HG02852 (cell line): ENCODE results near the gene KRT10.

Experiments used
- ATAC-seq: cut with Tn5 transposase; IDR thresholded peaks from one replicate; pipeline ENCODE4 v1.9.1; 2021; ENCODE audit warnings: mild to moderate bottlenecking, moderate library complexity; ENCODE audit not compliant: unreplicated experiment

The KRT10 gene

DNA sequence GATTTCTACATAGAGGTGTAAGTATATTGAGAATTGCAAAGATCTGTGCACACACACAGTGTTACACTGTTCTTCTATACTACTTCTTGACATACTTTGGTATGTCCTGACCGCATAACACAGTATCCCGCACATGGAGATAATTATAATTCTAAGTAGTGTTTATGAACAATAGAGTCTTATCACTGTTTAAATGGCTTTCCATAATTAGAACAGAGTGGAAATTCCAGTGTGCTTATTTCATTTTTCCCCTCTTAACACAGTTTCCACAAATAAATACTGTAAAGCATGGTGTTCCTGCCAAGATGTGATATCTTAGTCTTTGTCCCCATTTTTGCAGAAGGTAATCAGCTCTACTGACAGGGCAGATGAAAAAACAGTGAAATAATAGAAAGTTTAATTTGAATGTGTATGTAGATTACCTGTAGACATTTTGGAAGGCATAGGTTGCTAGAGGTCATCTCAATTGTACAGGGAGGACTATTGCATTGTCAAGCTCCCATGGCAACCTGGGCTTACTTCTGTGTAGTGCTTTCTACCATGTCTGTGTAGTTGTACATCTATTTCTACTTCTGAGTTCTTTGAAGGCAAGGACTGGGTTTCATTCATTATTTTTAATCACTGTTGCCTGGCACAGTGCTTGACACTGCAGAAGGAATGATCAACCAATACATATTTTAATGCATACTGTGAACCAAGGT, 12.5 kb downstream of the KRT10 start:
- ATAC-seq: no peak

- ATAC-seq: no peak
Observed at GRCh38 chr17:40806131-40806530, 16.3 kb downstream of the KRT10 start.

GRCh38 chr17:40803617-40804082, 18.8 kb downstream of the KRT10 start:
- no peak for ATAC-seq

- ATAC-seq: no peak
Observed at GRCh38 chr17:40801157-40801556, 21.3 kb downstream of the KRT10 start.

DNA sequence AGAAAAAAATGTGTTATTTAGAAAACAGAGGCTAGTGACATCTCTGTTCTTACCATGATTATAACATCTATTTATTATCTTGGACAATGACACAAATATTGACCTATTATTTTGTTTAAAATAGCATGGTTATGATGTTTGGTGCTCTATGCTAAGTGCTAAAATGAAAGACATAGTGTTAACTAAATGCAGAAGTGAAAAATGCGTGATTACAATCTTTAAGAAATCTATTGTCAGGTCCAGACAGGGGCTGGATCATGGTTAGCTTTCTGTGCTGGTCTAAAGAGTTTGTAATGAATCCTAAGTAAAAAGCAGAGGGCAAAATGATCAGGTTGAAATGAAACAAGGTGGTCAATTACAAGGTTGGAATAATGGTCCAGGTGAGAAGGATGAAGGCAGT, 22.0 kb downstream of the KRT10 start:
- ATAC-seq: no peak

- no peak for ATAC-seq
Observed at GRCh38 chr17:40799859-40800258, 22.6 kb downstream of the KRT10 start, which contains the start of gene KRT28. TSS of gene KRT28 (minus strand) at chr17:40799959. CDS start at chr17:40799893, 66 bp downstream.

GRCh38 chr17:40796846-40797245, 25.6 kb downstream of the KRT10 start:
- no peak for ATAC-seq

- no peak for ATAC-seq
Observed at GRCh38 chr17:40795019-40795667, 27.3 kb downstream of the KRT10 start.

GRCh38 chr17:40794466-40794865, 27.9 kb downstream of the KRT10 start:
- no peak for ATAC-seq

- no peak for ATAC-seq
Observed at GRCh38 chr17:40793832-40794231, 28.6 kb downstream of the KRT10 start.

- ATAC-seq: no peak
Observed at GRCh38 chr17:40791787-40792436, 30.5 kb downstream of the KRT10 start.

- ATAC-seq: no peak
Observed at GRCh38 chr17:40791111-40791510, 31.3 kb downstream of the KRT10 start.

- ATAC-seq: no peak
Observed at GRCh38 chr17:40782450-40782849, 40.0 kb downstream of the KRT10 start, which contains the start of gene KRT27. TSS of gene KRT27 (minus strand) at chr17:40782550. CDS start at chr17:40782493, 57 bp downstream.

DNA sequence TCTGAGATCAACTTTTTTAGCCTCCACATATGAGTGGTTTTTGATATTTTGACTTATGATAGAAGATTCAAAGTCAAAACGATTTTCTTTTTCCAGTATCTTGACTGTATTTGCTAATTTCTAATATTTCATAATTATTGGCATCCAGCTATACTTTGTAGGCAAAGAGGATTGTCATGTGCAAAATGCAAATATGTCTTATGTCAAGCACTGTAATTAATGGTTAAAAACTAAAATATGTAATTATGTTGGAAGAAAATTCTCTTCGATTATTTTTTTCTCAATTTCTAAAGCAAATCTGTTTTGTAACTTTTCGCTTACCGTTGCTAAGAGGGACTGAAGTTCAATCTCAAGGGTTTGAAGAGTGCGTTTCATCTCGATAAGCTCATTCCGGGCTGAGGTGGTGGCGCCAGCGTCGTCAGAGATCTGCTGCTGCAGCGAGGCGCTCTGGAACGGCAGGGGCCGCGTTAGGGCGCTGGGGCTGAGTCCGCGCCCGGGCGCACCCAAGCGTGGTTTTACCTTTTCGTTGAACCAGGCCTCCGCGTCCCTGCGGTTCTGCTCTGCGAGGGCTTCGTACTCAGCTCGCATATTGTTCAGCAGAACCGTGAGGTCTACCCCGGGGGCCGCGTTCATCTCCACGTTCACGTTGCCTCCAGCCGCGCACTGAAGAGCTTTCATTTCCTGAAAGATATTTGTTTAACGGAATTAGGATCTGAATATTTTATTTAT, 43.1 kb downstream of the KRT10 start:
- no peak for ATAC-seq

DNA sequence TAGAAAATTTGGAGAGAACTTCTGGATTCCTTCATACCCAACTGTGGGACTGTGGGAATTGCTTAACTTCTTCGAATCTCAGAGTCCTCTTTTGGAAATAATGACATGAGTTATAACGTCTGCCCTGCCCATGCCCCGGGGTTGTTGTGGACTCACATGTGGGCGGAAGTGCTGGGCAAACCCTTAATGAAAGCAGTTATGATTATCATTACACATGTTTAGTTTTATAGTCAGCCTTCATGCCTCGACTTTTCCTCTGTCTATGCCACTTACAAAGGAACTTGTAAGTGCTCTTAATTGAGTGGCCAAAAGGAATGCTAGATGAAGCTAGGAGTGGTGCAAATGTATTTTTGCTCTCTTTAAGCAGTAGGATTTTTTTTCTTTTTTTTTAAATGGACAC, 44.0 kb downstream of the KRT10 start:
- ATAC-seq: no peak

- no peak for ATAC-seq
Observed at GRCh38 chr17:40777971-40778370, 44.4 kb downstream of the KRT10 start.

DNA sequence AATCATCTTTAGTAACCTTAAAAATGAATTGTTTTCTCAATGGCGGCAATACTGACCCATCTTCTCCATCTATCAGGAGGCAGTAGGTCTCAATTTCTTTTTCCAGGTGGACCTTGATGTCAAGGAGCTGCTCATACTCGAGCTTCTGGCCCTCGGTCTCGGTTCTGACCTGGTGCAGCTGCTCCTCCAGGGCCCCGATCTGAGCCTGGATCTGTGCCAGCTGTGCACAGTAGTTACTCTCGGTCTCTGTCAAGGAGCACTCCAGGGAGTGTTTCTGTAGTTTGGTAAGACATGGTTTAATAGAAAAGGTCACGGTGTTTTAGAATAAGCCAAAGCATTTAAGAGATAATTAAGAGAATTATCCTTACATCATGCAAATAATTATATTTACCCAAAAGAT, 45.0 kb downstream of the KRT10 start:
- ATAC-seq: no peak

DNA sequence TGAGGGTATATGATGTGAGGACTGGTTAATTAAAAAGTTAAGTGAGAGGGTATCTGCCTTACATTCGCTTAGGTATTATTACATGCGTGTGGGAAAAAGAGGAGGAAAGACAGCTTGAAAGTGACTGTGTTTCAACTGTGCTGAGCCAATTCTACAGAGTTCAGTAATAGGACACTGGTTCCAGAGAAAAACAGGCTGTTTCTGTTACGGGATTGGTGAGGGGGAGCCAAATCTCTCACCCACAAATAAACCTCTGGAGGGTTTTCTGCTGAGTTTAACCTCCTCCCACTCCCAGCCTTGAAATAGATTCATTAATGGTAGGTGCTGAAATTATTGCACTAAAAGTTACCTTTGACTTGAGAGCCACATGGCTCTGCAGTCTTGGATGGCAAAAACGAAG, 46.5 kb downstream of the KRT10 start:
- ATAC-seq: no peak

DNA sequence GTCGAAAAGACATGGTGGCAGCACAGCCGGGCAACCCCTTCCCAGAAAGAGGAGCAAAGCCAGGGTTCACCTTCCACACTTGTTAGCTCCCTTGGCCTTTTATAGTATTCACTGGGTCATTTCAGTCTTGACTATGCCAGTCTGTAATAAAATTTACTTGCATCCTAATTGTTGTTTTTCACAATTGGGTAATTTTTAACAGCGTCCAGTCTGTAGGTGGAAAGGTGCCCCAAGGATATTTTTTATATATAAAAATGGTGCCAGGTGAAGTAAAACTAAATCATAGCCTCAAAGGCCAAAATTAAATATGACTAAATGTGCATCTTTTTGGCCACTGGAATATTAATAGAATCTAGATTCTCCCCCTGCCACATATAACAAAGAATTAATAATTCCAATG, 50.3 kb downstream of the KRT10 start, which contains the start of gene KRT26:
Gene KRT26, minus strand, starts transcription at position 101 of the 400 bp plus-strand sequence. Its CDS starts 88 bp downstream, at position 13.
- no peak for ATAC-seq
